Measurements from ENCODE around the gene CEP104.

- TF ChIP-seq POLR2A (IDR thresholded peaks at IDR 0.05) (no peak), POLR2AphosphoS5 (IDR thresholded peaks at IDR 0.05) (no peak)
- TF ChIP-seq, protein P1, sequence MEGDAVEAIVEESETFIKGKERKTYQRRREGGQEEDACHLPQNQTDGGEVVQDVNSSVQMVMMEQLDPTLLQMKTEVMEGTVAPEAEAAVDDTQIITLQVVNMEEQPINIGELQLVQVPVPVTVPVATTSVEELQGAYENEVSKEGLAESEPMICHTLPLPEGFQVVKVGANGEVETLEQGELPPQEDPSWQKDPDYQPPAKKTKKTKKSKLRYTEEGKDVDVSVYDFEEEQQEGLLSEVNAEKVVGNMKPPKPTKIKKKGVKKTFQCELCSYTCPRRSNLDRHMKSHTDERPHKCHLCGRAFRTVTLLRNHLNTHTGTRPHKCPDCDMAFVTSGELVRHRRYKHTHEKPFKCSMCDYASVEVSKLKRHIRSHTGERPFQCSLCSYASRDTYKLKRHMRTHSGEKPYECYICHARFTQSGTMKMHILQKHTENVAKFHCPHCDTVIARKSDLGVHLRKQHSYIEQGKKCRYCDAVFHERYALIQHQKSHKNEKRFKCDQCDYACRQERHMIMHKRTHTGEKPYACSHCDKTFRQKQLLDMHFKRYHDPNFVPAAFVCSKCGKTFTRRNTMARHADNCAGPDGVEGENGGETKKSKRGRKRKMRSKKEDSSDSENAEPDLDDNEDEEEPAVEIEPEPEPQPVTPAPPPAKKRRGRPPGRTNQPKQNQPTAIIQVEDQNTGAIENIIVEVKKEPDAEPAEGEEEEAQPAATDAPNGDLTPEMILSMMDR (IDR thresholded peaks at IDR 0.05 in 8 of 11, conservative IDR thresholded peaks at IDR 0.05 in 3 of 11): no peak
These were observed 47.3 kb downstream of the CEP104 start for GRCh38 chr1:3809680-3810079.

All from spleen (tissue), 7 donors.